Keratinocyte (primary cell): ENCODE data around the gene CCDC33. TPM values are rescaled to one million over a fixed set of nuclear protein-coding genes. Genes with fewer than 3 reads are reported as not detected.

ENCODE experiments used
- DNase-seq: peaks from one replicate; pipeline ENCODE4 v3.0.0-alpha.2; 2011; ENCODE audit warnings: low read depth, missing footprints, low spot score
- FAIRE-seq: peaks from 2 replicates; lab custom pipeline; 2011; peaks lifted over from hg19 to GRCh38; lab: Jason Lieb, UNC
- H2AFZ ChIP-seq: 2 replicates; pipeline ENCODE4 v1.6.0; 2012; ENCODE audit warnings: low read length, control low read depth, inconsistent platforms; ENCODE audit not compliant: control insufficient read depth
- H3K27ac ChIP-seq: 2 replicates; pipeline ENCODE4 v1.5.1; 2011; ENCODE audit warnings: low read length; ENCODE audit not compliant: control insufficient read depth, insufficient read depth
- H3K27me3 ChIP-seq: 3 replicates; pipeline ENCODE4 v1.6.0; 2011; ENCODE audit warnings: low read length; ENCODE audit not compliant: control insufficient read depth, insufficient read depth; ENCODE audit errors: extremely low read depth
- H3K36me3 ChIP-seq, 2 experiments: 2 replicates in 1 of 2; 3 replicates in 1 of 2; pipeline ENCODE4 v1.5.1; 2011; ENCODE audit warnings: low read length in 2 of 2, mild to moderate bottlenecking in 1 of 2; ENCODE audit not compliant: control insufficient read depth in 2 of 2, insufficient read depth in 2 of 2; ENCODE audit errors: extremely low read depth in 1 of 2
- H3K4me1 ChIP-seq: 3 replicates; pipeline ENCODE4 v1.5.1; 2011; ENCODE audit warnings: low read length; ENCODE audit not compliant: control insufficient read depth, insufficient read depth; ENCODE audit errors: extremely low read depth
- H3K4me2 ChIP-seq: 3 replicates; pipeline ENCODE4 v1.6.0; 2011; ENCODE audit warnings: low read depth, low read length; ENCODE audit not compliant: control insufficient read depth, insufficient read depth; ENCODE audit errors: extremely low read depth
- H3K4me3 ChIP-seq, 3 experiments: fragments of 200-600 bp in 1 of 3; sonication (generic) in 1 of 3; 2 replicates in 2 of 3; 3 replicates in 1 of 3; pipeline ENCODE4 v1.5.1; 2011 to 2016; ENCODE audit warnings: low read length in 3 of 3, mild to moderate bottlenecking in 3 of 3, control low read depth in 2 of 3, inconsistent platforms in 1 of 3, low read depth in 1 of 3, mixed read lengths in 1 of 3, mixed run types in 1 of 3, moderate library complexity in 1 of 3; ENCODE audit not compliant: control insufficient read depth in 2 of 3, insufficient read depth in 2 of 3; ENCODE audit errors: extremely low read depth in 1 of 3
- H3K79me2 ChIP-seq: 2 replicates; pipeline ENCODE4 v1.6.0; 2012; ENCODE audit warnings: low read length; ENCODE audit not compliant: control insufficient read depth, insufficient read depth
- H3K9ac ChIP-seq: 3 replicates; pipeline ENCODE4 v1.6.0; 2011; ENCODE audit warnings: low read length; ENCODE audit not compliant: control insufficient read depth, insufficient read depth; ENCODE audit errors: extremely low read depth
- H3K9me1 ChIP-seq: 3 replicates; pipeline ENCODE4 v1.6.0; 2011; ENCODE audit warnings: low read length; ENCODE audit not compliant: control insufficient read depth, insufficient read depth; ENCODE audit errors: extremely low read depth
- H3K9me3 ChIP-seq: 2 replicates; pipeline ENCODE4 v1.5.1; 2012; ENCODE audit warnings: low read depth, low read length; ENCODE audit not compliant: control insufficient read depth
- H4K20me1 ChIP-seq: 3 replicates; pipeline ENCODE4 v1.6.0; 2011; ENCODE audit warnings: low read length; ENCODE audit not compliant: control insufficient read depth, insufficient read depth; ENCODE audit errors: extremely low read depth
- CTCF ChIP-seq, 3 experiments: IDR thresholded peaks in 1 of 3; conservative IDR thresholded peaks in 1 of 3; optimal IDR thresholded peaks in 1 of 3; 2 replicates in 2 of 3; 3 replicates in 1 of 3; pipeline versions ENCODE3 to v1.5.1; 2011; ENCODE audit warnings: low read length in 3 of 3, mild to moderate bottlenecking in 3 of 3, moderate library complexity in 2 of 3, control low read depth in 1 of 3, inconsistent platforms in 1 of 3; ENCODE audit not compliant: insufficient read depth in 2 of 3; ENCODE audit errors: extremely low read depth in 1 of 3
- EZH2 ChIP-seq: IDR thresholded peaks from one replicate; pipeline ENCODE4 v1.6.1; 2012; ENCODE audit warnings: inconsistent platforms, mild to moderate bottlenecking, low read length, moderate library complexity
- dilution Hi-C: fragments of 300-500 bp; cut with MboI; formaldehyde crosslinking; loops from one replicate; pipeline ENCODE4 v1.7.0; 2020; ENCODE audit warnings: low sequenced_read_pairs; ENCODE audit not compliant: extremely low pct_ligation_motif_present
- polyA plus RNA-seq, 5 experiments: library from polyadenylated mRNA; depleted of rRNA in 3 of 5; stranded (reverse) in 3 of 5; stranded (forward) in 1 of 5; unstranded in 1 of 5; fragments of >200 nt; gene quantifications; 1 replicate in 1 of 5; 2 replicates in 3 of 5; 3 replicates in 1 of 5; pipeline versions ENCODE4 v1.2.1 to v1.2.3, GENCODE V29; 2011 to 2012; ENCODE audit warnings: missing spikeins in 2 of 5, low read depth in 1 of 5, low replicate concordance in 1 of 5

Gene CCDC33
- polyA plus RNA-seq, 1 donor (not counting 4 experiments of a cell fraction or from before 2014, with no cell fraction given), result not detected

- no peak overlapping the region for H3K4me2 ChIP-seq
- H3K27me3 ChIP-seq, result peaks cover 4% of the 10 kb centered on the region
- no peak overlapping the region for H3K9ac ChIP-seq
- no peaks in the 10 kb centered on the region for H3K9me1 ChIP-seq
- no peaks in the 10 kb centered on the region for H3K36me3 ChIP-seq
- H3K4me3 ChIP-seq, result no peak overlapping the region
- H3K79me2 ChIP-seq, result no peaks in the 10 kb centered on the region
- peaks cover 7% of the 10 kb centered on the region for H3K4me1 ChIP-seq
- FAIRE-seq (no peak), DNase-seq (no peak)
- no peak overlapping the region for H2AFZ ChIP-seq
- TF ChIP-seq EZH2, result no peak
- TF ChIP-seq CTCF (optimal IDR thresholded peaks at IDR 0.05 in 1 of 3, IDR thresholded peaks at IDR 0.05 in 1 of 3, conservative IDR thresholded peaks at IDR 0.05 in 1 of 3; ENCODE audit: extremely low read depth in 1 of 3, insufficient read depth in 2 of 3, low read length in 3 of 3), result no peak
- no peaks in the 10 kb centered on the region for H3K9me3 ChIP-seq
- H3K27ac ChIP-seq, result no peak overlapping the region
- H4K20me1 ChIP-seq, result peaks cover 3% of the 10 kb centered on the region
- dilution Hi-C loops, result no loop called here
Measured at GRCh38 chr15:74337607-74338211, 101.6 kb downstream of the CCDC33 start.

GRCh38 chr15:74338676-74339075, 102.5 kb downstream of the CCDC33 start:
- Histone ChIP-seq H2AFZ (no peak overlapping the region), H3K4me2 (no peak overlapping the region), H3K9ac (no peak overlapping the region), H3K4me3 (no peak overlapping the region), H3K4me1 (peaks cover 7% of the 10 kb centered on the region), H3K9me3 (no peaks in the 10 kb centered on the region), H4K20me1 (peaks cover 3% of the 10 kb centered on the region), H3K36me3 (no peaks in the 10 kb centered on the region), H3K27me3 (peaks cover 4% of the 10 kb centered on the region), H3K9me1 (no peaks in the 10 kb centered on the region), H3K79me2 (no peaks in the 10 kb centered on the region), H3K27ac (no peak overlapping the region)
- dilution Hi-C loops, result no loop called here
- DNase-seq, result no peak
- FAIRE-seq, result no peak
- TF ChIP-seq CTCF (optimal IDR thresholded peaks at IDR 0.05 in 1 of 3, IDR thresholded peaks at IDR 0.05 in 1 of 3, conservative IDR thresholded peaks at IDR 0.05 in 1 of 3; ENCODE audit: extremely low read depth in 1 of 3, insufficient read depth in 2 of 3, low read length in 3 of 3), result no peak
- no peak for TF ChIP-seq EZH2
